ENCODE measurements around the gene PSD2.
"Not testable (repeated sequence)": the region's sequence is repeated elsewhere in the genome, so short reads cannot be mapped to it uniquely, and the experiment has no call there.

The PSD2 gene

GRCh38 chr5:139792218-139792617 lies 3.4 kb upstream of the PSD2 start:
- DNase-seq, result no peak

GRCh38 chr5:139792655-139793054 lies 3.0 kb upstream of the PSD2 start:
- DNase-seq, result not testable (repeated sequence)

GRCh38 chr5:139794067-139794846 lies 1.4 kb upstream of the PSD2 start:
- no peak for DNase-seq

GRCh38 chr5:139796061-139796806 lies 626 bp downstream of the PSD2 start:
- DNase-seq, result no peak

- DNase-seq, result no peak
These were observed 1.7 kb downstream of the PSD2 start for GRCh38 chr5:139797335-139797734.

GRCh38 chr5:139797856-139798510 lies 2.4 kb downstream of the PSD2 start:
- DNase-seq, result no peak

- DNase-seq, result no peak
These were observed 3.3 kb downstream of the PSD2 start for GRCh38 chr5:139798883-139799282.

- DNase-seq, result no peak
These were observed 3.8 kb downstream of the PSD2 start for GRCh38 chr5:139799359-139799758.

- no peak for DNase-seq
These were observed 8.4 kb downstream of the PSD2 start for GRCh38 chr5:139803978-139804377.

GRCh38 chr5:139804800-139805397 lies 9.3 kb downstream of the PSD2 start:
- DNase-seq, result no peak

- no peak for DNase-seq
These were observed 9.9 kb downstream of the PSD2 start for GRCh38 chr5:139805545-139805944.

- no peak for DNase-seq
These were observed 10.5 kb downstream of the PSD2 start for GRCh38 chr5:139806111-139806510.

- no peak for DNase-seq
These were observed 11.4 kb downstream of the PSD2 start for GRCh38 chr5:139806726-139807646.

GRCh38 chr5:139807647-139808030 lies 12.0 kb downstream of the PSD2 start:
- no peak for DNase-seq

GRCh38 chr5:139808481-139809330 lies 13.1 kb downstream of the PSD2 start:
- DNase-seq, result no peak

GRCh38 chr5:139809331-139809810 lies 13.8 kb downstream of the PSD2 start:
- DNase-seq, result no peak

- no peak for DNase-seq
These were observed 15.0 kb downstream of the PSD2 start for GRCh38 chr5:139810341-139811273.

GRCh38 chr5:139811274-139811607 lies 15.6 kb downstream of the PSD2 start:
- no peak for DNase-seq

GRCh38 chr5:139812323-139812722 lies 16.7 kb downstream of the PSD2 start:
- no peak for DNase-seq
